ENCODE measurements around the gene C4orf50. TPM values are rescaled to one million over a fixed set of nuclear protein-coding genes. Genes with fewer than 3 reads are reported as not detected.

C4orf50 gene
- polyA plus RNA-seq, 4 donors, result 0.04 to 0.49 TPM; not detected in 2

GRCh38 chr4:5928274-5928673 is 90.0 kb downstream of the C4orf50 start:
- no peaks in the 10 kb centered on the region for H3K9me3 ChIP-seq (ENCODE audit: control insufficient read depth in 2 of 2, insufficient read depth in 1 of 2, low read depth in 1 of 2, low read length in 1 of 2)
- WGBS, 3 donors, result 57 to 65% (median 63%) methylated on average over 8 of the region's 8 CpGs
- H3K4me3 ChIP-seq (ENCODE audit: low read depth in 1 of 3, low read length in 3 of 3), result no peak overlapping the region

DNA sequence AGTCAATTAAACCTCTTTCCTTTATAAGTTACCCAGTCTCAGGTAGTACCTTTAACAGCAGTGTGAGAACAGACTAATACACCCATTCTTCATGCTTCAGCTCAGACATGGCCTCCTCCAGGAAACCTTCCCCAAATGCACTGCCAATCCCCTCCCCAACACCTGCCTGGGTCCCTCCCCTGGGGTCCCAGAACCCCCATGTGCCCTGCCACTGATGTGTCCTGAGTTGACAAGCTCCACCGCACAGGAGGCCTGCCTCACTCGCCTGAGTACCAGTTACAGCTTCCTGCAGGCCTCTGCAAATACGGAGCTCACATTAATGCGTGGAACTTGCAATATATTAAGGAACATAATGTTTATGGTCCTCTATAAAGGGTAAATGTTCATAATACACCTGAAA is 90.5 kb downstream of the C4orf50 start:
- no peaks in the 10 kb centered on the region for H3K4me1 ChIP-seq (ENCODE audit: control insufficient read depth in 3 of 3, insufficient read depth in 2 of 3, low read depth in 1 of 3, low read length in 2 of 3)
- 60 to 82% (median 74%) methylated on average over 4 of the region's 4 CpGs for WGBS, 3 donors
- no peaks in the 10 kb centered on the region for H3K36me3 ChIP-seq (ENCODE audit: control insufficient read depth in 3 of 3, insufficient read depth in 2 of 3, low read depth in 1 of 3, low read length in 3 of 3)
- FAIRE-seq (no peak), DNase-seq (no peak)
- H3K27ac ChIP-seq (ENCODE audit: low read depth in 1 of 3, low read length in 2 of 3), result no peak overlapping the region
- H3K4me3 ChIP-seq (ENCODE audit: low read depth in 1 of 3, low read length in 3 of 3), result no peak overlapping the region
- no peaks in the 10 kb centered on the region for H3K9me3 ChIP-seq (ENCODE audit: control insufficient read depth in 2 of 2, insufficient read depth in 1 of 2, low read depth in 1 of 2, low read length in 1 of 2)
- no peaks in the 10 kb centered on the region for H3K27me3 ChIP-seq (ENCODE audit: control insufficient read depth in 3 of 3, insufficient read depth in 3 of 3, low read length in 3 of 3)

More at GRCh38 chr4:5928274-5928673, 90.0 kb downstream of the C4orf50 start:
- no peak for FAIRE-seq
- Histone ChIP-seq H3K4me1 (ENCODE audit: control insufficient read depth in 3 of 3, insufficient read depth in 2 of 3, low read depth in 1 of 3, low read length in 2 of 3) (no peaks in the 10 kb centered on the region), H3K36me3 (ENCODE audit: control insufficient read depth in 3 of 3, insufficient read depth in 2 of 3, low read depth in 1 of 3, low read length in 3 of 3) (no peaks in the 10 kb centered on the region), H3K27ac (ENCODE audit: low read depth in 1 of 3, low read length in 2 of 3) (no peak overlapping the region), H3K27me3 (ENCODE audit: control insufficient read depth in 3 of 3, insufficient read depth in 3 of 3, low read length in 3 of 3) (peaks cover 0 to 1% (median 0%) of the 10 kb centered on the region in 3 donors)
- no peak for DNase-seq

DNA sequence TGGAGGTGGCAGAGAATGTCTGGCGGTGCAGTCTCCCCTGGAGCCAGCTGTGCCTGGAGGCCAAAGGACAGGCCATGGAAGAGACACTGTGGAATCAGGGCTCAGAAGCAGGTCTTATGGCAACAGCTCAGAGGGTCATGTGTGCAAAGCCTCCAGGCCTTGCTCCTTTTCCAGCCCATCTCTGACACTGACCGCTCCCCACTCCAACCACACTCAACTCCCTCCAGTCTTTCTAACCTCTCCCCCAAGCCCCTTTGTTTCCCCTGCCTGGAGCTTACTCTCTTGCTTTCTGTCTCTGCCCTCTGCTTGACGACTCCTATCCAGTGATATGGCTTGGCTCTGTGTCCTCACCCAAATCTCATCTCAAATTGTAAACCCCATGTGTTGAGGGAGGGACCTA is 91.1 kb downstream of the C4orf50 start:
- Histone ChIP-seq H3K9me3 (ENCODE audit: control insufficient read depth in 2 of 2, insufficient read depth in 1 of 2, low read depth in 1 of 2, low read length in 1 of 2) (no peaks in the 10 kb centered on the region), H3K4me3 (ENCODE audit: low read depth in 1 of 3, low read length in 3 of 3) (no peak overlapping the region), H3K4me1 (ENCODE audit: control insufficient read depth in 3 of 3, insufficient read depth in 2 of 3, low read depth in 1 of 3, low read length in 2 of 3) (no peaks in the 10 kb centered on the region), H3K36me3 (ENCODE audit: control insufficient read depth in 3 of 3, insufficient read depth in 2 of 3, low read depth in 1 of 3, low read length in 3 of 3) (no peaks in the 10 kb centered on the region), H3K27me3 (ENCODE audit: control insufficient read depth in 3 of 3, insufficient read depth in 3 of 3, low read length in 3 of 3) (no peaks in the 10 kb centered on the region), H3K27ac (ENCODE audit: low read depth in 1 of 3, low read length in 2 of 3) (no peak overlapping the region)
- 69 to 85% (median 76%) methylated on average over 3 of the region's 3 CpGs for WGBS, 3 donors
- no peak for FAIRE-seq
- DNase-seq, result no peak

GRCh38 chr4:5926598-5926997 is 91.6 kb downstream of the C4orf50 start:
- DNase-seq, result no peak
- no peak overlapping the region for H3K4me3 ChIP-seq (ENCODE audit: low read depth in 1 of 3, low read length in 3 of 3)
- no peaks in the 10 kb centered on the region for H3K9me3 ChIP-seq (ENCODE audit: control insufficient read depth in 2 of 2, insufficient read depth in 1 of 2, low read depth in 1 of 2, low read length in 1 of 2)
- H3K27me3 ChIP-seq (ENCODE audit: control insufficient read depth in 3 of 3, insufficient read depth in 3 of 3, low read length in 3 of 3), result no peaks in the 10 kb centered on the region
- H3K36me3 ChIP-seq (ENCODE audit: control insufficient read depth in 3 of 3, insufficient read depth in 2 of 3, low read depth in 1 of 3, low read length in 3 of 3), result no peaks in the 10 kb centered on the region
- no peaks in the 10 kb centered on the region for H3K4me1 ChIP-seq (ENCODE audit: control insufficient read depth in 3 of 3, insufficient read depth in 2 of 3, low read depth in 1 of 3, low read length in 2 of 3)
- H3K27ac ChIP-seq (ENCODE audit: low read depth in 1 of 3, low read length in 2 of 3), result no peak overlapping the region
- FAIRE-seq, result no peak
- WGBS, 3 donors, result 59 to 78% (median 66%) methylated on average over 7 of the region's 7 CpGs

- no peak overlapping the region for H3K4me3 ChIP-seq (ENCODE audit: low read depth in 1 of 3, low read length in 3 of 3)
- H3K27me3 ChIP-seq (ENCODE audit: control insufficient read depth in 3 of 3, insufficient read depth in 3 of 3, low read length in 3 of 3), result peaks cover 0 to 2% (median 0%) of the 10 kb centered on the region in 3 donors
- DNase-seq (no peak), FAIRE-seq (no peak)
- H3K27ac ChIP-seq (ENCODE audit: low read depth in 1 of 3, low read length in 2 of 3), result no peak overlapping the region
- H3K4me1 ChIP-seq (ENCODE audit: control insufficient read depth in 3 of 3, insufficient read depth in 2 of 3, low read depth in 1 of 3, low read length in 2 of 3), result no peaks in the 10 kb centered on the region
- H3K36me3 ChIP-seq (ENCODE audit: control insufficient read depth in 3 of 3, insufficient read depth in 2 of 3, low read depth in 1 of 3, low read length in 3 of 3), result no peaks in the 10 kb centered on the region
- H3K9me3 ChIP-seq (ENCODE audit: control insufficient read depth in 2 of 2, insufficient read depth in 1 of 2, low read depth in 1 of 2, low read length in 1 of 2), result no peaks in the 10 kb centered on the region
- WGBS, 3 donors, result 62 to 76% (median 70%) methylated on average over 16 of the region's 16 CpGs
Measured at GRCh38 chr4:5925419-5926200, 92.6 kb downstream of the C4orf50 start.

GRCh38 chr4:5924461-5925125 is 93.6 kb downstream of the C4orf50 start:
- 69 to 77% (median 74%) methylated on average over 12 of the region's 12 CpGs for WGBS, 3 donors

GRCh38 chr4:5923376-5923775 is 94.9 kb downstream of the C4orf50 start:
- WGBS, 3 donors, result 65 to 71% (median 67%) methylated on average over 6 of the region's 6 CpGs
- DNase-seq, result no peak
- Histone ChIP-seq H3K36me3 (ENCODE audit: control insufficient read depth in 3 of 3, insufficient read depth in 2 of 3, low read depth in 1 of 3, low read length in 3 of 3) (no peaks in the 10 kb centered on the region), H3K27me3 (ENCODE audit: control insufficient read depth in 3 of 3, insufficient read depth in 3 of 3, low read length in 3 of 3) (peaks cover 0 to 2% (median 0%) of the 10 kb centered on the region in 3 donors), H3K4me1 (ENCODE audit: control insufficient read depth in 3 of 3, insufficient read depth in 2 of 3, low read depth in 1 of 3, low read length in 2 of 3) (no peaks in the 10 kb centered on the region), H3K4me3 (ENCODE audit: low read depth in 1 of 3, low read length in 3 of 3) (no peak overlapping the region), H3K9me3 (ENCODE audit: control insufficient read depth in 2 of 2, insufficient read depth in 1 of 2, low read depth in 1 of 2, low read length in 1 of 2) (no peaks in the 10 kb centered on the region), H3K27ac (ENCODE audit: low read depth in 1 of 3, low read length in 2 of 3) (no peak overlapping the region)
- no peak for FAIRE-seq

More at GRCh38 chr4:5924461-5925125, 93.6 kb downstream of the C4orf50 start:
- Histone ChIP-seq H3K9me3 (ENCODE audit: control insufficient read depth in 2 of 2, insufficient read depth in 1 of 2, low read depth in 1 of 2, low read length in 1 of 2) (no peaks in the 10 kb centered on the region), H3K4me3 (ENCODE audit: low read depth in 1 of 3, low read length in 3 of 3) (no peak overlapping the region), H3K27me3 (ENCODE audit: control insufficient read depth in 3 of 3, insufficient read depth in 3 of 3, low read length in 3 of 3) (peaks cover 0 to 2% (median 0%) of the 10 kb centered on the region in 3 donors), H3K36me3 (ENCODE audit: control insufficient read depth in 3 of 3, insufficient read depth in 2 of 3, low read depth in 1 of 3, low read length in 3 of 3) (no peaks in the 10 kb centered on the region), H3K27ac (ENCODE audit: low read depth in 1 of 3, low read length in 2 of 3) (no peak overlapping the region), H3K4me1 (ENCODE audit: control insufficient read depth in 3 of 3, insufficient read depth in 2 of 3, low read depth in 1 of 3, low read length in 2 of 3) (no peaks in the 10 kb centered on the region)
- no peak for DNase-seq
- no peak for FAIRE-seq

- no peak for DNase-seq
- Histone ChIP-seq H3K9me3 (ENCODE audit: control insufficient read depth in 2 of 2, insufficient read depth in 1 of 2, low read depth in 1 of 2, low read length in 1 of 2) (no peaks in the 10 kb centered on the region), H3K27me3 (ENCODE audit: control insufficient read depth in 3 of 3, insufficient read depth in 3 of 3, low read length in 3 of 3) (peaks cover 0 to 2% (median 0%) of the 10 kb centered on the region in 3 donors), H3K4me3 (ENCODE audit: low read depth in 1 of 3, low read length in 3 of 3) (no peak overlapping the region), H3K36me3 (ENCODE audit: control insufficient read depth in 3 of 3, insufficient read depth in 2 of 3, low read depth in 1 of 3, low read length in 3 of 3) (no peaks in the 10 kb centered on the region), H3K27ac (ENCODE audit: low read depth in 1 of 3, low read length in 2 of 3) (no peak overlapping the region), H3K4me1 (ENCODE audit: control insufficient read depth in 3 of 3, insufficient read depth in 2 of 3, low read depth in 1 of 3, low read length in 2 of 3) (no peaks in the 10 kb centered on the region)
- FAIRE-seq, result no peak
- 68 to 83% (median 78%) methylated on average over 3 of the region's 3 CpGs for WGBS, 3 donors
Measured at GRCh38 chr4:5922556-5922955, 95.7 kb downstream of the C4orf50 start.
